Stimulated activated CD8-positive, alpha-beta memory T cell treated with anti-CD3 and anti-CD28 coated beads, Interleukin-12 subunit alpha, Interleukin-12 subunit beta, amount 100 ng/mL, for 4 hours (primary cell): ENCODE data around the gene L3MBTL4.

Source experiments
- DNase-seq: peaks from one replicate; pipeline ENCODE4 v3.0.0-alpha.2; 2020; ENCODE audit warnings: low read depth

L3MBTL4 gene

GRCh38 chr18:5983488-5983887 lies 431.2 kb downstream of the L3MBTL4 start:
- no peak for DNase-seq

DNA sequence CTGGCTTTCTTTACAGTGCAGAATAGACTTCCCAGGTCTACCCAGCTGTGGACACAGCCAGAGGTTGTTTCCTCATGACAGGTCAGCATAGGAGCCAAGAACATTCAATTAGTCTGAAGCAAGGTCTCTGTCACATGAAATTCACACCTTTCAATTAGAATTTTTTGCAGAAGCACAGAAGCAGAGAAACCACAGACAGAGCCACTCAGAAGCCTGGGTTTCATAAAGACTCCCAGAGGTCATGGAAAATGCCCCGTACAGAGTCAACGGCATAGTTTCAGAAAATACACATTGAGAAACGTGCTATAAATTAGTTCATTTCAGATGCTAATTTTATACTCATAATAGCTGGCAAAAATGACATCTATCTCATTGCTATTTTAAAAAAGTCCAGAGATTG lies 432.4 kb downstream of the L3MBTL4 start:
- DNase-seq = no peak

- no peak for DNase-seq
Measured at GRCh38 chr18:5980721-5981120, 434.0 kb downstream of the L3MBTL4 start.

GRCh38 chr18:5979971-5980457 lies 434.7 kb downstream of the L3MBTL4 start:
- DNase-seq = no peak

GRCh38 chr18:5979176-5979888 lies 435.4 kb downstream of the L3MBTL4 start:
- DNase-seq = no peak

DNA sequence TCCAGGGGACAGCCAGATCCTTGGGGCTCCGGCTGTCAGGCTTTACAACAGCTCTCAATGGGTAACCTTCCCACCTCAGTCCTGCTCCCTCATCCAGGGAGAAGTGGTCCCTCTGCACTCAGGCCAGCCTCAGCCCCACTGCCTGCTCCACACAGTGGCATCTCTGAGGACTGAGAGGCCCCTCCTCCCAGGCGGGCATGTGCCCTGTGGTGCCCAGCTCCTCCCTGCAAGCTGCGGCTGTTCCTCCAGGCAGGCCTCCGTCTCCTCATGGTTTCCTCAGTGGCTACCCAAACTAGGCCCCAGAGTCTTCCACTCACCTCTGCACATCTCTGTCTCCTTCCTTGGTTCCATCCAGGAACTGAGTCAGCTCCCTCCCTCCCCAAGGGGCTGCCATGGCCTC lies 437.7 kb downstream of the L3MBTL4 start:
- no peak for DNase-seq

DNA sequence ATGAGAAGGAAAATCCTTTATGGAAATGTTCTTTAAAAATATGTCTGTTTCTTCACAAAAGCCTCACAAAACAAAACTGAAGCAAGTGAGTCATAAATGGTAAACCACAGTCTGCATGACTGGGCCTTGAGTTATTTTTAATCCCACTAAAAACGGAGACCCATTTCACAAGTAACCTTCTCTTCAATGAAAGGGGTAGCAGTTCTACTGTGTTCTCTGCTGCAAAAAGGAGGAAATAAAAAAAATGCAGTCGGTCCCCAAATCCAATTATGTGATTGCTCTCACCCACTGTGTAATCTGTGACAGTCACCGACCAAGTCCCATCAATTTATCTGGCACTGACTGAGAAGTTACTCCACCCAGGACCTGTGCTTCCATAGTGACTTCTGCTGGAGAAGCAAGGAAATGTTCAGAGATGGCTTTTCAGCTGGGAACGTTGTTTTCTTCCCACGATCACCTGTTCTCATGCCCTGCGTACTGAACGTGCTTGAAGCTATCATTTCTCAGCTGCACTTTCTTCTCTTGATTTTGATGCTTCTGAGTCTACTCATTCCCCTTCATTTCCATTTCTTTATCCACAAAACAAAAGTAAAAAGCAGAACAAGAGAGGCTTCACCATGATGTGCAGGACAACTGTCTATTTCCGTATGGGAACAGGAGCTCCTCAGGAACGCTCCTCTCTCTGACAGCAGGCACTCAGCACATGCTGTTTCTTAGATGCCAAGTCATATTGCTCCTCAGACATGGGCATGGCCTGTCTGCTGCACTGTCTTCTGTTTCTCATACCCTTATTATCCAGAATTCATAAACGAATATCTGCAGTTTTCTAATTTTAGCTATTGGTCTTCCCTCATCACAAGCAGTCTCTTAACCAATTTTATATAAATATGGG lies 439.4 kb downstream of the L3MBTL4 start:
- no peak for DNase-seq

DNA sequence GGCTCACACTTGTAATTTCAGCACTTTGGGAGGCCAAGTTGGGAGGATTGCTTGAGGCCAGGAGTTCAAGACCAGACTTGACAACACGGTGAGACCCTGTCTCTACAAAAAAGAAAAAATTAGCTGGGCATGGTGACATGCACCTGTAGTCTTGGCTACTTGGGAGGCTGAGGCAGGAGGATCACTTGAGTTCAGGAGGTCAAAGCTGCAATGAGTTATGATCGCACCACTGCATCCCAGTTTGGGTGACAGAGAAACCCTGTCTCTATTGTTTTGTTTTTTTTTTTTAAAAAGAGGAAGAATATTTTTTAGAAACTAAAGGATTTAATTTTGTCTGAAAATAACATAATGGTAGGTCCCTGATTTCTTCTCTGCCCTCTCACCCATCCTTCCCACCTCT lies 440.0 kb downstream of the L3MBTL4 start:
- no peak for DNase-seq

GRCh38 chr18:5973099-5973498 lies 441.6 kb downstream of the L3MBTL4 start:
- no peak for DNase-seq

- no peak for DNase-seq
Measured at GRCh38 chr18:5972298-5972697, 442.4 kb downstream of the L3MBTL4 start.

- no peak for DNase-seq
Measured at GRCh38 chr18:5969989-5970403, 444.7 kb downstream of the L3MBTL4 start.

- no peak for DNase-seq
Measured at GRCh38 chr18:5969355-5969988, 445.2 kb downstream of the L3MBTL4 start.

DNA sequence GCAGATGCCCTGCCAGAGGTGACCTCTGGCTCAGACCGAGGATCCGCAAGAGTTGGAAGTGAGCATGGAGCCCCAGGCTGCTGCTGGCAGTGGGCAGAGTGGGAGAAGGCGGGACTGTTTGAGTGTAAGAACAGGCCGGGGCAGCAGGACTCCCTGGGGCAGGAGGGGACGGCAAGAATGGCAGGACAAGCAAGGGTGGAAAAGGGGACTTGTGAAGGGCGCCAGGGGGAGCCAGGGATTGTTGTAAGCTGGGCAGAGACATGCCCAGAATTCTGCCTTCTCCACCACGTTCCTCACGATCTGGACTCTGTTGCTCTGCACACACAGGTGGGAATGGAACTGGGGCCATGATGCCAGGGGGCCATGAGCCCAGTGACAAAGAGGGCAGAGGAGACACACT lies 447.0 kb downstream of the L3MBTL4 start:
- no peak for DNase-seq

DNA sequence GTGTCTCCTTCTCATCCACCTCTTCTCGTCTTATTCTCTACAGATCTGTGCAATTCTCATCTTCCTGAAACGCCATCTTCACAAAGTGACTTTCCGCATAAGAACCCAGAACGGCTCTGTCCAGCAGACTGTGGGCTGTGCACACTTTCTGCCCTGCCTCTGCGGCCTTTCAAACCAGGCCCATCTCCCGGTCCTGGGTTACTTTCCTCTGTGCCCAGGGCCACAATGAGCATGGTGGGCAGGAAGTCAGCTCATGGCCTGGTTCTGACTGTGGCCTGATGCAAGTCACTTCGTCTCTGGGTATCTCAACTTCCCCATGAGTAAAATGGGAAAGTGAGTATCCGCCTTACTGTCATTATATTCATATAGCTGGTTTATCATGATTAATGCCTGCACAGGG lies 447.7 kb downstream of the L3MBTL4 start:
- DNase-seq = no peak

GRCh38 chr18:5966514-5966913 lies 448.2 kb downstream of the L3MBTL4 start:
- no peak for DNase-seq

DNA sequence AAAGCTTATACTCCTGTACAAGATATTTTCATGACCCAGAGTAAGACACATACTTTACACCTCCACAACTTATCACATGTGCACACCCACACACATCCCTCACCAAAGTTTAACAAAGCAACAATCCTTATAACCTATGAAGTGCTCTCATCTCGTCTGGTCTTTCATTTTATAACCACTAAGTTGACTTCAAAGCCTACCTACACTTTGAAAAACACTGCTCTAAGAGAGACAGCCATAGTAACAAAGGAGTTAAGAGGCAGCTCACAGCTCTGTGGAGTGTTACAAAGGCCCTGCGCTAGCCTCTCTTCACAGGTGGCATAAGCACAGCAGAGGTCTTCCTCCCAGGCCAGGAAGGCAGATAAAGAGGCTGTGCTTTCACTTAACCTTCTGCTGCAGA lies 449.7 kb downstream of the L3MBTL4 start:
- no peak for DNase-seq

DNA sequence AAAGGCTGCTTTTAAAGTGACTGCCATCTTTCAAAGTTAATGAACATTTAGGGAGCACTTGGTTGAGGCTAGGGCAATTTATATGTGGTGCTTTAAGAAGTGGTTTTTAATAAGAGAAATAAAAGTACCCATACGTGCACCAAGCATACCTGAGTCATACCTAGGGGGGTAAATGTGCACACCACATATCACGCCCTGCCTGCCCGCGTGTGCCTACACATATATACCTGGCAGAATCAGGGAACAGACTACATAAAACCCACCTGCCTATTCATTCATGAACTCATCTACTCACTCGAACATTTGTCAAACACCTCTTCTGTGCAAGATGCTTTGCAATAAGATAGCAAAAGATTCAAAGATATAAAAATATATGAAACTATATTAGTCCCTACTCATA lies 450.1 kb downstream of the L3MBTL4 start:
- DNase-seq = no peak

DNA sequence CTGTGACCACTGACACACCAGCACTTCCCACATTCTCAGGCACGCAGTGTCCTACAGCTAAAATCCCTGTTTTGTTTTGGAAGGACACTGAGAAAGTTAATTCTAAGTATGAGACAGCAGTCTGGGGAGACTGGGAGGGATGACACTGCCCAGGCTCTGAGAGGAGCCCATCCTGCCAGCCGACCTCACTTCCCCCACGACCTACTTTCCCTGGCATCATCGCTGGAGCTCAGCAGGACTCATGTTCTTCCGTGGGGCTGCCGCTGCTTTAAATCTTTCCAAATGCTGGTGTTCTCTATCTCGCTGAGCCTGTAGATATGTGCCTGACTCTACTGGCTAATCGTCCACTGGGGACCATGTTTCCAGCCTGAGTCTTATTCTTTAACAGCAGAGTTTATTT lies 450.6 kb downstream of the L3MBTL4 start:
- no peak for DNase-seq

DNA sequence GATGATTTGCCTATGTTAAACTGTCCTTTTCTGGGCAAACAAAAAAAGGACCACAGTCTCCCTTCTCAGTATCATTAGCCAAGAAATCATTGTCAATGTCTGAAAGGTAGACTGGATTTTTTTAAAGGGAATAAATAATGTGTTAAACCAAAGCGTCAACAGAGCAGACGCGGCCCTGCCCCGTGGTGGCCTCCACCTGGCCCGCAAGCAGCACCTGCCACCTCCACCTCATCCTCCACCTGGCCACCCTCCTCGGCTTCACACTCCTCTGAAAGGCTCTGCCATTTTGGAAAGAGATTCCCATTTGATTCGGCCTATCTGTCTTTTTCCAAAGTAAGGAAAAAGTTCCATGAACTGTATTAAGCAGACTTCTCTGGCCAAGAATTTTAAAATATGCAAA lies 451.4 kb downstream of the L3MBTL4 start:
- no peak for DNase-seq

GRCh38 chr18:5962362-5962761 lies 452.3 kb downstream of the L3MBTL4 start:
- DNase-seq = no peak

DNA sequence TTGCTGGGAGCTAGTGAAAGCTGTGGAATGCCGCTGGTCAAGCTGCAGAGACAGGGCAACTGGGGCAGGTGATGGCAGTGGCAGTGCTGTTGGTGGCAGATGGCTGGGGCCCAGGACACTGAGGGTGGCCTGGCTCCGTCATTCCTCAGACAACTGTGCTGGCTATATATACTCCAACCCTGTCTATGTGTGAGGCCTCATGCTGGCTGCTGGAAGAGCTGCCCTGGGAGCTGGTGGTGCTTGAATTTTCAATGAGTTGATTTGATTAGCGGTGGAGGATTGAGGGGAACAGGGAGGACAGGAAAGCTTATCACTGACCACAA lies 452.9 kb downstream of the L3MBTL4 start:
- no peak for DNase-seq

DNA sequence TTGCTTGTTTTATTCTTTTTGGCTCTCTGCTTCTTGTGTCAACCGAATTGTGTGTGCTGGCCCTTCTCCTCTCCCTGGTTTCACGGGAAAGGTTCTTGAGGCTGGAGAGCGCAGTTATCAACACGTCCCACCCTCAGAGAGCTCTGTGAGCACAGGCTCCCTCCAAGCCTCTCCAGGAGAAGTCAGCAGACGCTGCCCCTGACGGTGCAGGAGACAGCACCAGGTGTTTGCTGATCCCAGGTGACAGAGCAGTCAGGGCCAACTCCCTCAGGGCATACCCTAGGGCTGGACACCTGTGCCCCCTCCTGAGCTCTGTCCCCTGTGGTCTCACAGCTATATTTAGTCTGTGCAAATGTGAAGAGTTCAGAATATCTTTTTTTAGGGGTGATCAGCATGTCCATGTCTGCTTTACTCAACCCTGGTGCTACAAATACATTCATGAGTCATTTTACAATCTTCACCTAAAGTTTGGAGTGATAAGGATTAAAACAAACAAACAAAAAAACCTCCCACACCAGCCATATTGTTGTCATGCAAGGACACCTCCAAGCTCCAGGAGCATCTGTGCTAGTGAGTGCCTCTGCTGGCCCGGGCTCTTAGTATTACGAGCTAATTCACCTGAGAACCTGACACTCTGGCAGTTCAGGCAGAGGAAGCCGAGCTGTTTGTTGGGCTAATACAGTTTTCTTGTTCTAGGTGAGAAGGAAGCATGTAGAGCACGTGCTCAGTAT lies 453.4 kb downstream of the L3MBTL4 start:
- DNase-seq = no peak
